HG02588 (cell line): ENCODE data around the gene ATP5MC2.
"Not testable (repeated sequence)": the region's sequence is repeated elsewhere in the genome, so short reads cannot be mapped to it uniquely, and the experiment has no call there.

Experiments used
- ATAC-seq: cut with Tn5 transposase; IDR thresholded peaks from one replicate; pipeline ENCODE4 v1.9.1; 2021; ENCODE audit warnings: mild to moderate bottlenecking, moderate library complexity; ENCODE audit not compliant: unreplicated experiment

The ATP5MC2 gene

DNA sequence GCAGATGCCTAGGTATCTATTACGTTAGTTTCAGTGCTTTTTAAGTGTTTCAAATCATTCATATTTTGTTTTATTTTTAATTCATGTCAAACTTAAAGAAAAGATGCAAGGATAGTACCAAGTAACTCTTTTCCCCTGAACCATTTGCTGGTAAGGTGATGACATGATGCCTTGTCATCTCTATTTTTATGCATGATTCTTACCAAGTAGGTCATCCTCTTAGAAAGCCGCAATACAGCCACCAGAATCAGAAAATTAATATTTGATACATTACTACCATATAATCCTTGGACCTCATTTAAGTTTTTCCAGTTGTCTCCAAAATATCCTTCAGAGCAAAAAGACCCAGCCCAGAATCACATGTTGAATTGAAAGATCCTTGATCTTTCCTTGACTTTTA, 22.3 kb downstream of the ATP5MC2 start:
- ATAC-seq: no peak

DNA sequence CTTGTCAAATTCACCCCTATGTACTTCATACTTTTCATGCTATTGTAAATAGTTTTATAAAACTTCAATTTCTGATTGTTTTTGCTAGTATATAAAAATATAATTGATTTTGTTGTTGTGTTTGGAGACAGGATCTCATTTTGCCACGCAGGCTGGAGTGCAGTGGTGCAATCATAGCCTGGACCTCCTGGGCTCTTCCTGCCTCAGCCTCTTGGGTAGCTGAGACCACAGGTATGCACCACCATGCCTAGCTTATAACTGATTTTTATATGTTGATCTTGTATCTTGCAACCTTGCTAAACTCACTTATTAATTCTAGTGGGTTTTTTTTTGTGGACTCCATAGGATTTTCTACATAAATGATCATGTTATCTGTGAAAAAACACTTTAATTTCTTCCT, 23.5 kb downstream of the ATP5MC2 start:
- ATAC-seq: no peak

DNA sequence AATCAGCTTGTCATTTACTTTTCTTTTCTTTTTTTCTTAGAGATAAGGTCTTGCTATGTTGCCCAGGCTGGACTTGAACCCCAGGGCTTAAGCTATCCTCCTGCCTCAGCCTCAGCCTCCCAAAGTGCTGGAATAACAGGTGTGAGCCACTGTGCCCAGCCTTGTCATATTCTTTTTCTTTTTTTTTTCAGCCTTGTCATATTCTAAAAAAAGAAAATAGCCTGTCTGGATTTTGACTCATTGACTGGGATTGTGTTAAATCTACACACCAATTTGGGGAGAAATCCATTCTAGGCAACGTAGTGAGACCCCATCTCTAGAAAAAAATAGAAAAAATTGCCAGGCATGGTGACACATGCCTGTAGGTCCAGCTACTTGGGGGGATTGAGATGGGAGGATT, 24.1 kb downstream of the ATP5MC2 start:
- ATAC-seq: no peak

DNA sequence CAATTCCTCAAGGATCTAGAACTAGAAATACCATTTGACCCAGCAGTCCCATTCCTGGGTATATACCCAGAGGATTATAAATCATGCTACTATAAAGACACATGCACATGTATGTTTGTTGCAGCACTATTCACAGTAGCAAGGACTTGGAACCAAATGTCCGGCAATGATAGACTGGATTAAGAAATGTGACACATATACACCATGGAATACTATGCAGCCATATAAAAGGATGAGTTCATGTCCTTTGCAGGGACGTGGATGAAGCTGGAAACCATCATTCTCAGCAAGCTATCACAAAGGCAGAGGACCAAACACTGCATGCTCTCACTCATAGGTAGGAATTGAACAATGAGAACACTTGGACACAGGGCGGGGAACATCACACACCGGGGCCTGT, 29.6 kb downstream of the ATP5MC2 start:
- not testable (repeated sequence) for ATAC-seq

DNA sequence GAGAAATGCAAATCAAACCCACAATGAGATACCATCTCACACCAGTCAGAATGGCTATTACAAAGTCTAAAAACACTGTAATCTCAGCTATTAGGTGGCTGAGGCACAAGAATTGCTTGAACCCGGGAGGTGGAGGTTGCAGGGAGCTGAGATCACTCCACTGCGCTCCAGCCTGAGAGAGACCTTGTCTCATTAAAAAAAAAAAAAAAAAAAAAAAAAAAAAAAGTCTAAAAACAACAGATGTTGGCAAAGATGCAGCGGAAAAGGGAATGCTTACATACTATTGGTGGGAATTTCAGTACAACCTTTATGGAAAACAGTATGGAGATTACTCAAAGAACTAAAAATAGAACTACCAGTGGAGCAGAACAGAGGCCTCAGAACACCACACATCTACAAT, 30.7 kb downstream of the ATP5MC2 start:
- ATAC-seq: no peak

DNA sequence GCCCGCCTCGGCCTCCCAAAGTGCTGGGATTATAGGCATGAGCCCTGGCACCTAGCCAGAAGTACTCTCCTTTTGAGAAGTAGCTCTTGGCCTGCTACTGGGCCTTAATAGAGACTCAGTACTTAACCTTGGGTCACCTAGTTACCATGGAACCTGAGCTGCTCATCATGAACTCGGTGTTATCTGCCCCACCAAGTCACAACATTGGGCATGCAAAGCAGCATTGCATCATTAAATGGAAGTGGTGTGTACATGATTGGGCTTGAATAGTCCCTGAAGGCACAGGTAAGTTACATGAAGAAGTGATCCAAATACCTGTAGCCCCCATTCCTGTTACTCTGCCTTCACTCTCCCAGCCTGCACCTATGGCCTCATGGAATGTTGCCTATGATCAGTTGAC, 31.8 kb downstream of the ATP5MC2 start:
- no peak for ATAC-seq

DNA sequence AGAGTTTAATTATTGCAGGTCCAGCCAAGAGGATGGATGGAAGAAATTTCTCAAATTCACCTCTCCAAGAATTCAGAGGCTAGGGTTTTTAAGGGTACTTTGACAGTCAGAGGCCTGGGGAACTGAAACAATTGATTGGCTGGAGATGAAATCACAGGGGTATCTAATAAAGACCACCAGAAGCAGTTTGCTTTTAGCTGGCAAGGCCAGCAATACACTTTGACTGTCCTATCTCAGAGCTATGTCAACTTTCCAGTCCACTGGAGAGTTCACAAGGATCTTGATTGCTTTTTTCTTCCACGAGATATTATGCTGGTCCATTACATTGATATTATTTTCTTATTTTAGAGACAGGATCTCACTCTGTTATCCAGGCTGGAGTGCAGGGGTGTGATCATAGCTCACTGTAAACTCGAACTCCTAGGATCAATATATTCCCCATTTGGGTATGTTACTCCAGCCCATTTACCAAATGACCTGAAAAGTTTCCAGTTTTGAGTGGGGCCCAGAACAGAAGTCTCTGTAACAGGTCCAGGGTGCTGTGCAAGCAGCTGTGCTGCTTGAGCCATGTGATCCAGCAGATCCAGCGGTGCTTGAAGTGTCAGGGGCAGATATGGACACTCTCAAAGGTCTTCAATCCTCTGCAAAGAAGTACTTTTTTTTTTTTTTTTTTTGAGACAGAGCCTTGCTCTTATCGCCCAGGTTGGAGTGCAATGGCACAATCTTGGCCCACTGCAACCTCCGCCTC, 32.5 kb downstream of the ATP5MC2 start:
- no peak for ATAC-seq

DNA sequence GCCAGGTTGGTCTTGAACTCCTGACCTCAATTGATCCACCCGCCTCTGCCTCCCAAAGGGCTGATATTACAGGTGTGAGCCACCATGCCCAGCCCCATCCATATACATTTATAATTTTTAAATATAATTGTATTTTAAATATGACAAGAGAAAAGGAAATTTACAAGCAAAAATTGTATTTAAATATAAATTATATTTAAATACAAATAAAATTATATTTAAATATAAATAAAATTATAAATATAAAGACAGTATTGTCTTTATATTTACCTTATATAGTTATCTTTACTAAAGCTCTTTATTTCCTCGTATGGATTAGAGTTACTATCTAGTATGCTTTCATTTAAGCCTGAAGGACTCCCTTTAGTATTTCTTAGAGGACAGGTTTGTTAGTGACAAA, 37.8 kb downstream of the ATP5MC2 start:
- no peak for ATAC-seq

DNA sequence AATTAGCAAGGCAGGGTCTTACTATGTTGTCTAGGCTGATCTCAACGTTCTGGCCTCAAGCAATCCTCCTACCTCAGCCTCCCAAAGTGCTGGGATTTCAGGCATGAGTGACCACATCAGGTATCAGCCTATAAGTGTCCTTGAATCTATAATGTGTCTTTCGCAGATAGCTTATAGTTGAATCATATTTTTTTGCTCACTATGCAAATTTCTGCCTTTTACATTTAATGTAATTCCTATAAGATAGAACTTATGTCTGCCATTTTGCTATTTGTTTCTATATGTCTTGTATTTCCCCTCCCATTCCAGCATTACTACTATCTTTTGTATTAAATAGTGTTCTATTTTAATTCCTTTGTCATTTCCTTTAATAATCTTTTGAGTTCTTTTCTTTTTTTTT, 39.2 kb downstream of the ATP5MC2 start:
- ATAC-seq: no peak

DNA sequence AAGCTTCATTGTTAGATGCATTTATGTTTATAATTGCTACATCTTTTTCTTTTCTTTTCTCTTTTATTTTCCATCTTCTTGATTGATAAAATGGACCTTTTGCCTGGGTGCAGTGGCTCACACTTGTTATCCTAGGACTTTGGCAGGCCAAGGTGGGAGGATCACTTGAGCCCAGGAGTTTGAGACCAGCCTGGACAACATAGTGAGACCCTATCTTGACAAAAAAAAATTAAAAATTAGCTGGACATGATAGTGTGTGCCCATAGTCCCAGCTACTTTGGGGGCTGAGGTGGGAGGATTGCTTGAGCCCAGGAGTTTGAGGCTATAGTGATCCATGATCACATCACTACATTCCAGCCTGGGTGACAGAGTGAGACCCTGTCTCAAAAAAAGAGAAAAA, 40.2 kb downstream of the ATP5MC2 start:
- ATAC-seq: not testable (repeated sequence)

DNA sequence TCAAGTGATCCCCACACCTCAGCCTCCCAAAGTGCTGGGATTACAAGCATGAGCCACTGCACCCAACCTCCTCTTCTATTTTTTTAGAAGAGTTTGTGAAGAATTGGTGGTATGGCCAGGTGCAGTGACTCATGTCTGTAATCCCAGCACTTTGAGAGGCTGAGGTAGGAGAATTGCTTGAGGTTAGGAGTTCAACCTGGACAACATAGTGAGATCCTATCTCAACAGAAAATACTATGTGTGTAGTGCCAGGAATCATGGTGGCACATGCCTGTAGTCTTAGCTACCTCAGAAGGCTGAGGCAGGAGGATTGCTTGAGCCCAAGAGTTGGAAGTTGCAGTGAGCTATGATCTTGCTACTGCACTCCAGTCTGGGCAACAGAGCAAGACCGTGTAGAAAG, 44.2 kb downstream of the ATP5MC2 start:
- ATAC-seq: no peak

DNA sequence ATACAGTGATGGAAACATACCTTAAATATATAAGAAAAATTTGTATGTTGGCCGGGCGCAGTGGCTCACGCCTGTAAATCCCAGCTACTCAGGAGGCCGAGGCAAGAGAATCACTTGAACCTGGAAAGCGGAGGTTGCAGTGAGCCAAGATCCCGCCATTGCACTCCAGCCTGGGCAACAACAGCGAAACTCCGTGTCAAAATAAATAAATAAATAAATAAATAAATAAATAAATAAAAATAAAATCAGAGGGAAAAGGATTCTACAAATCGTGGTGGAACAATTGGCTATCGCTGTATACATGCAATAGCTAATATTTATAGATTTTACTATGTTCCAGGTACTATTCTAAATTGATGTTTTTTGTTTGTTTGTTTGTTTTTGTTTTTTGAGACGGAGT, 48.0 kb downstream of the ATP5MC2 start:
- ATAC-seq: no peak

DNA sequence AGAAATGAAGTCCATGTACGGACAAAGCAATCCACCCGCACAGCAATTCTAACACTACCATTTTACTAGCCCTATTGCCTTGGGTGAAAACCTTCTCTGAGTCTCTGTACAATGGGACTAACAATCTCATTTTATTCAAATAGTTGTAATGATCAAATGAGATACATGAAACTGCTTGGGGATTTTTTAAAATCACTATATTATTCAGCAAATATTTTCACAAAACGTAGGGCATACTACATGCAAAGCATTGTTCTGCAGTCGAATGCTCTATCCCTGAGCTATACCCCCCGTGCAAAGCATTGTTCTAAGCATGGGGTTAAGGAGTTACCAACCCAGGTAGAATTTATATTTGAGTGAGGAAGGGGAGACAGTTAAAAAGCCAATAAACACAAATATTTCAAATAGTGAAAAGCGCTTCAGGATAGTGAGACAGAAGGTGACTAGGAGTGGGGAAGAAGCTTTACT, 49.1 kb downstream of the ATP5MC2 start:
- ATAC-seq: peak; percentile 3

DNA sequence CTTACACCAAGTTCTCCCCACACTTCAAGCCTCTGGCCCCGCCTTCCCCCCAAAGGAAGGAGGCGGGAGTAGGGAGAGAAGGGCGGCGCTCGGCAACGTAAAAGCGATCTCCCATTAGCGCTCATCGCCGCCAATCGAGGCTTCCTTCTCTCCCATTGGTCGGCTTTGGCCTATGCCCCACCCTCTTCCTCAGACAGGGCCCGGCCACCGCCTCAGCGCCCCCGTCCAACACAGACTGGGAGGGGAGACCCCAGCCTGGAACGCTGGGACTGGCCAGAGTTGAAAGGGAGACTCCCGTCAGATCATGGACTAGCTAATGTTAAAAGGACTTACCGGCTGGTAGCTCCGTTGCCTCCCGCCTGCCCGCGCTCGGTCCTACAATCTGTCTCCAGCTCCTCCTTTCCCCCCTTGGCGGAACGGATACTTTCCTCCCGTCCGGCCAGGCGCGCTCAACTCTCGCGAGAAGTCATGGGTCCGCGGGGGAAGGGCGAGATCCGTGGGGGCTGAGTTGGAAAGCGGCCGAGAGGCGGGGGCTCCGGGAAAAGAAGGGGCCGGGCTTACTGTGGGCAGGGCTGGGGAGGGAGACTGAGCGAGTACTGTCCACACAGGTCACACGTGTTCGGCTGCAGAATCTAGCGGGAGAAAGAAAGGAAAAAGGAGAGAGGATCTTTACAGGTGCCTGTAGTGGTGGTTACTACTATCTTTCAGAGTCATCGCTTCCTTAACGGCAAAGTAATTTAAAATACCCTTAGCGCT, 49.8 kb downstream of the ATP5MC2 start, which contains the start of gene ATF7:
TSS of gene ATF7 (minus strand) at position 437 of the 756 bp plus-strand sequence. CDS start 25,382 bp downstream, outside the sequence.
- peak; percentile 95 for ATAC-seq

DNA sequence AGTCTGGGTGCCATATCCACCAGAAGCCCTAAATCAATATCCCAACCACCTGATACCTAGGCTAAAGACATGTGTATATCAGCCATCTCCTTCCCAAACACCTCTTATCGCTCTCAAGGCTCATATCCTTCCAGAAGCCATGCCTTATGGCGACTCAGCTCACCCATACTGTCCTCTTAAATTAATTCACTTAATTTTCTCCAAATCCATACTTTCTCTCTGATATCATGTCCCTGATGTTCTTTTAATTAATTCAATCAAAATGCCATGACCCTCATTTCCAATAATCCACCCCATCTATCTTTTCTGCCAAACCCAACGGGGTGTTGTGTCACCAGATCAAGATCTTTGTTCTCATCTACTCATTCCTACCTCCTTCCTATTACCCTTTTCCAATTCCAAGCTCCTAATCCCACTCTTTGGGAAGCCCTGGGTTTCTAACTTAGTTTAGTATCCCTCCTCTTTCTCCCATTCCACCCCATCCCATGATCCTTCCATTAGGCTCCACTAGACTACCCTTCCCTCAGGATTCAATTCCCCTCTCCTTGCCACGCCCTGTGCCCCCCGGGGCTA, 50.4 kb downstream of the ATP5MC2 start:
- ATAC-seq: no peak

DNA sequence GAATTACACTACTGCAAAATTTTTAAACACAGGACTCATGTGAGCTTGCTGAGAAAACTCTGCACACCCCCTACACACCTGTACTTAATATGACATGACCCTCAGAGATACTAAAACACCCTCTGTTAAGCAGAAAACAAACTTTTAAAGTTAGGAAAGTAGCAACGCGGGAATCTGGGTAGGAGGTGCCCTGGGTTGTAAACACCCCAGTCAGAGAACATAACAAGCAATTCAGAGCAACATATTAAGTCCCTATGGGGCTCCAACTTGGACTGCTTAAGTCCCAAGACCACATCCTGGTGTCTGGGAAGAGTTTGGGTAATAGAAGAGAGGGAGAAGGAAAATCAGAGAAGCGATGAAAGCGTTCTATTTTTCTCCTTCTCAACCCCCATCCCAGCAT, 50.9 kb downstream of the ATP5MC2 start:
- no peak for ATAC-seq

DNA sequence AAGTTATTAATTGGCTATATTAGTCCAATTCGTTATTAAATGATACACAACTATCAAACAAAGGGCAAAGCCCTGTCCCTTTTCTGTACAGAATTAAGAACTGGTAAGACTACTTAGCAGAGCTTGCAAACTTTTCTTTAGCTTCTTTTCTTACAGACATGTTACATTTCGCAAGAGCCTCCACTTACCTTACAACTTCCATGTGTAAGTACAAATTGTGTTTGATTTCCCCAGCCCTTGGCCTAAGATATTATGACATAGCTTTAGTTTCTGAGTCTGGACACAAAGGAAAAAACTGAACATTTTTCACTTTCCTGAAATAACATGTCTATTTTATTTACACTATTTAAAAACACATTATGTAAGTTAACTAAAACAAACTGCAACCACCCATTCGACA, 51.4 kb downstream of the ATP5MC2 start:
- no peak for ATAC-seq

DNA sequence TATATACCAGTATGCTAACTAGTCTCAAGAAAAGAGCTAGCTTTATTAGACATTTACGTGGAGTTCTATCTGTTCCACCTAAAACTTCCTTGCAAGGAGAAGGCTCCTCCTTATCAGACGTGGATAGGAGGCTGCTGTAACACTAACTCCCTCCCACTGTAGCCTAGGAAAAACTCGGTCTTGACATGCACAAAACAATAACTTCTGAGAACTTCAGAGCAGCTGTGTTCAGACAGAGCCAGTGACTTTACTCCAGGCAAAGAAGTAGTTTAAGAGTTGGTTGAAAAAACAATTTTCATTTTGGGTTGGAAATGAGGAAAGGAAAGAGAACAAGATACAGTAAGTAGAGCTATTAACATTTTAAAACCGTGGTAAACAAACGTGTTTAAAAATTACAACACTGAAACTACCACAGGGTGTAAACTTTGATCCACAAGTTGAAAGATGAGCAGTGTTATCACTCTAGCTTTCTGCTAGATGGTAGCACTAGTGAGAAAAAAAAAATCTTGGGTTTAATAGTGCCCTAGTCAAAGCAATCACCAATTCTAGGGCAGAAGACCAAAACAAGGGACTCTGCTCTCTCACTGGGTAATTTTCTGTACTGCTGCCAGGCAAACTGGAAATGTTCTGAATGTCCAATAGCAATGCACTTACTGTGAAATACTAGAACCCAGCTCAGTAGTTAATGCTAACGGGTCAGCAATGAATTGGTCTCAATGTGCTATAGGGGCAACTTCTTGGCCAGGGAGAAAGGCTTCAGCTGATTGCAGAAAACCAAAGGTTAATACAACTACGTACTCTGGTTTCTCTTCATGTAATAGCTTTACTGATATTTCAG, 52.1 kb downstream of the ATP5MC2 start:
- ATAC-seq: no peak

DNA sequence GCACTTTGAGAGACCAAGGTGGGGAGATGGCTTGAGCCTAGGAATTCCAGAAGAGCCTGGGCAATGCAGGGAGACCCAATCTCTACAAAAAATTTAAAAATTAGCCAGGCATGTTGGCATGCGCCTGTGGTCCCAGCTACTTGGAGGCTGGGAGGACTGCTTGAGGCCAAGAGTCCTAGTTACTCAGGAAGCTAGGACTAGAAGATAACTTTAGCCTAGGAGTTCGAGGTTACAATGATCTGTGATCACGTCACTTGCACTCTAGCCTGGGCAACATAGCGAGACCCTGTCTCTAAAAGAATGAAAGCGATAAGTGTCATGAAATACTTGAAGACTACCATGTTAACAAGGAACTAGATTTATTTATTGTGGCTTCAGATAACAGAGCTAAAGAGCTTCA, 53.2 kb downstream of the ATP5MC2 start:
- no peak for ATAC-seq

DNA sequence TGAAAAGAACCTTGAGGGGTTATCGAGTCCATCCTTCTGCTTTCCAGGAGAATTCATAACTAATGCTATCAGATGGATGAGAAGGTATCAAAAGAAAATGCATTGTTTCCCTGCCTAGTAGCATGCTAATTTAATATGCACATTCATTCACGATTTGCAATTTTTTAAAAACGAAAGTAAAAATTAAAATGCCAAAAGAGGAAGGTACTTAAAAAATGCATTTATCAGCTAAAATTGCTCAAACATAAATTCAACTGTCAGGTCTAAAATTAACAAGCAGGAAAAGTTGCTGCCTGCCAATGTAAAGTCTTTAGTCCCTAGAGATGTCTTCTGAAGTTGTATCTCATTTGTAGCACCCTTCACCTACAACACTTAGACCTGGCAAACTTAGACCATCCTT, 57.6 kb downstream of the ATP5MC2 start:
- ATAC-seq: no peak

DNA sequence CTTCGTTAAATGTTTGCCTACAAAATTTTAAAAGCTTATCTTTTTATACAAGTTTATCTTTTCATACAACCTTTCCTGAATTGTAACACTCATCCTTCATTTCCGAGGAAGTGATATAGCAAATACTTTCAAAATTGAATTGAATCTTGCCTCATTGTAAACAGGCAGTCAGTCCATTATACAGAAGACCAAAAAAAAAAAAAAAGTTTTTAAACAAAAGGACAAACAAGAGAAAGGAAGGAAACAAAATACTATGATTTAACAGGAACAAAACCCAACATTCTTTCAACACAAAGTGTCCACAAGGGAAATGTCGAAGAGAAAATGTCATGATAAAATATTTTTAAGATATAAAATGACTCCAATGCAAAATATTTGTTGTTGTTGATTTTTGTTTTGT, 58.2 kb downstream of the ATP5MC2 start:
- ATAC-seq: no peak
